NCI-H2107 (cell line): ENCODE measurements around the gene HADHA.

ENCODE experiments used
- DNase-seq: peaks from one replicate; lab custom pipeline; 2025; lab: John Stamatoyannopoulos, UW

Gene HADHA

GRCh38 chr2:26245231-26245732 is 850 bp upstream of the HADHA start:
- no peak for DNase-seq

- no peak for DNase-seq
Observed at GRCh38 chr2:26243470-26244308, 743 bp downstream of the HADHA start.

DNA sequence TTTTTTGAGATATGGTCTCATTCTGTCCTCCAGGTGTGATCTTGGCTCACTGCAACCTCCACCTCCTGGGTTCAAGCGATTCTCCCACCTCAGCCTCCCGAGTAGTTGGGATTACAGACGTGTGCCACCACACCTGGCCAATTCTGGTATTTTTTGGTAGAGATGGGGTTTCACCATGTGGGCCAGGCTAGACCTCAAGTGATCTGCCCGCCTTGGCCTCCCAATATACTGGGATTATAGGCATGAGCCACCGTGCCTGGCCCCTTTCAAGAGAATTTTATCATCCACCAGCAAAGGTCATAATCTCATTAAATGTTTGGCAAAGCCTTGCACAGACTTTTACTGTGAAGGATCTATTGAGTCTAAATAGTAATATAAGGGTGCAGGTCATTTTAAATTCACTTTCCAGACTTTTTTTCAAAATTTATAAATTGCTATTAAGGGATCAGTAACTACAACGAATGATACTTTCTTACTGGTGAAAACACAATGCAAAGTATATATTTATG is 2.5 kb downstream of the HADHA start:
- no peak for DNase-seq

GRCh38 chr2:26238311-26238958 is 6.0 kb downstream of the HADHA start:
- no peak for DNase-seq

DNA sequence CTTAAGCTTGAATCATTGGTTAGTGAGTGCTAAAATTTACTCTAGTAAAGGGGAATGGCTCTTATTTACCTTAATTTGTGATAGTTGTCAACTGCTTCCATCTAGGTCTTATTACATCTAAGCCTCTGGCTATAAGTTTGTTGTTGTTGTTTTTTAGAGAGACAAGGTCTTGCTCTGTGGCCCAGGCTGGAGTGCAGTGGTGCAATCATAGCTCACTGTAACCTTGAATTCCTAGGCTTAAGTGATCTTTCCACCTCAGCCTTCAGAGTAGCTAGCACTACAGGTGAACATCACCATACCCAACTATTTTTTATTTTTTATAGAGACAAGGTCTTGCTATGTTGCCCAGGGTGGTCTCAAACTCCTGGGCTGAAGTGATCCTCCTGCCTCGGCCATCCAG is 6.6 kb downstream of the HADHA start:
- DNase-seq, result no peak

DNA sequence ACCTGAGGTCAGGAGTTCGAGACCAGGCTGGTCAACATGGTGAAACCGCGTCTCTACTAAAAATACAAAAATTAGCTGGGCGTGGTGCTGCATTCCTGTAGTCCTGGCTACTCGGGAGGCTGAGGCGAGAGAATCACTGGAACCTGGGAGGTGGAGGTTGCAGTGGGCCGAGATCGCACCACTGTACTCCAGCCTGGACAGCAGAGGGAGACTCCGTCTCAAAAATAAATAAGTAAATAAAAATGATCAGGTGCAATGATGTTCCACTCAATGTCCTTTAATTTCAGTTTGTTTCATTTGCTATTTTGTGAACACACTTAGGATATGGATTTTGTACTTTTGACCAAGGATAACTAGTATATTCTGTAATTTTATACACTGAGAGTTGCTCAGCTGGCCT is 9.3 kb downstream of the HADHA start:
- no peak for DNase-seq

GRCh38 chr2:26230806-26231205 is 13.6 kb downstream of the HADHA start:
- no peak for DNase-seq

- no peak for DNase-seq
Observed at GRCh38 chr2:26229595-26229994, 14.8 kb downstream of the HADHA start.

DNA sequence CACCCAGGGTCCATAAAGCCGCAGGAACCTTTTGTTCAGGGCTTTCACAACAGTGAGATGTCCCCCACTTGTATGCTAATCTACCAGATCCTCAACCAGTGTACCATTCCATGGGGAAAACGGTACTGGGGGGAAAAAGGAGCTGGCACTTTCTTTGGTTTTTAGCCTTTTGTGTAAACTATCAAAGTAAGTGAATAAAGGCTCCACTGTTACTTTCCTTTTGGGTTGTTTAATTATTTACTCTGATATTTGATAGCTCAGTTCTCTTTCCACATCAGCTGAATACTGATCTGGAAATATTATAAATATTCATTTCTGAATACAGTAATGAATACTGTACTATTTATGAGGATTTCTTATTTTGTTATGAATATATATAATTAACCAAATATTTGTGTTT is 20.3 kb downstream of the HADHA start:
- no peak for DNase-seq

- no peak for DNase-seq
Observed at GRCh38 chr2:26223018-26223417, 21.4 kb downstream of the HADHA start.

- DNase-seq, result no peak
Observed at GRCh38 chr2:26217720-26218119, 26.7 kb downstream of the HADHA start.

GRCh38 chr2:26216587-26216986 is 27.8 kb downstream of the HADHA start:
- no peak for DNase-seq

GRCh38 chr2:26215833-26216232 is 28.6 kb downstream of the HADHA start:
- DNase-seq, result no peak

- no peak for DNase-seq
Observed at GRCh38 chr2:26214759-26215158, 29.7 kb downstream of the HADHA start.

- DNase-seq, result no peak
Observed at GRCh38 chr2:26212011-26212410, 32.4 kb downstream of the HADHA start.

- no peak for DNase-seq
Observed at GRCh38 chr2:26203906-26204305, 40.5 kb downstream of the HADHA start.

- no peak for DNase-seq
Observed at GRCh38 chr2:26202981-26203490, 41.4 kb downstream of the HADHA start.

- no peak for DNase-seq
Observed at GRCh38 chr2:26197516-26197915, 46.9 kb downstream of the HADHA start.

- no peak for DNase-seq
Observed at GRCh38 chr2:26196683-26197418, 47.6 kb downstream of the HADHA start.

DNA sequence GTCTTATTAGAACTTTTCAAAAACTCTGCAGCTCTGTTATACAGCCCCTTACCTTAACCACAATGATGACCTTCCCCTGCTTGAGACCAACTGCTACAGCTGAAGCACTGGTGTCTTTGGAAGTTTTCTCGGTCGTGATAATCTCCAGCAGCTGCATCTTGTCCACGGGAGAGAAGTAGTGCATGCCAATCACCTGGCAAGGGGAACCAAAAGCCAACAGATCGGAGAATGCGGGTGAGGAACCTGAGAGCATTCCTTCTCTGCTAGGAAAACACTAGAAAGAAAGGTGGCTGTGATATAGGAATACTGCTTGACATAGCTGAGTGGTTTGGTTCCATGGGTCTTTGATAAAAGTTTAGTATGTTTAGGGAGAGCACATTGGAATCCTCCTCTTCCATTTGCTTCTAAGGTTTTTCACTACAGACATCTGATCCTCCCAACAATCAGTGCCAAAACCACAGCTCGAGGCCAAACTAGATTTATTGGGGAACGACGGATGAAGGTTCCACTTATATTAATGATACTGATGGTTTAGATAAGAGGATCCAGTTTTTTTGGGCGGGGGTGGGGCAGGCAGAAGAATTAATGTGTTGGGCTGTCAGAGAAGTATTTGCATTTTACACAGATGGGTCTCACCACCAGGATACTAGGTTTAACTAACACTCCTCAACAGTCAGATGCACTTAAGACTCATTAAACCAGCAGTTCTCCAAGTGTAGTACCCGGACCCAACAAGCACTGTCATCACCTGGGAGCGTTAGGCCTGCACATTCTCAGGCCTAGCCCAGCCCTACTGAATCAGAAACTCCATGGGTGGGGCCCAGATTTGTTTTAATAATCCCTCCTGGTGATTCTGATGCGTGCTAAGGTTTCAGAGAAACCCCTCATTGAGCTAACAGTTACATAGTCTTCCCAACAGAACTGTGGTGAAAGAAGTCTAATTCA is 49.1 kb downstream of the HADHA start:
- DNase-seq, result no peak

GRCh38 chr2:26193578-26194231 is 50.7 kb downstream of the HADHA start:
- no peak for DNase-seq
